UCSD-AML1 (cell line): ENCODE results near the gene CATSPERB.
"Not testable (repeated sequence)": the region's sequence is repeated elsewhere in the genome, so short reads cannot be mapped to it uniquely, and the experiment has no call there.

Experiments
- DNase-seq: peaks from one replicate; lab custom pipeline; 2025; ENCODE audit not compliant: unreplicated experiment; lab: John Stamatoyannopoulos, UW

CATSPERB gene

GRCh38 chr14:91677687-91678086, 54.2 kb downstream of the CATSPERB start:
- not testable (repeated sequence) for DNase-seq

- no peak for DNase-seq
Observed at GRCh38 chr14:91674911-91675310, 57.0 kb downstream of the CATSPERB start.

- no peak for DNase-seq
Observed at GRCh38 chr14:91669867-91670266, 62.0 kb downstream of the CATSPERB start.

- DNase-seq, result not testable (repeated sequence)
Observed at GRCh38 chr14:91667101-91667500, 64.8 kb downstream of the CATSPERB start.

- no peak for DNase-seq
Observed at GRCh38 chr14:91660790-91661189, 71.1 kb downstream of the CATSPERB start.

GRCh38 chr14:91654836-91655235, 77.0 kb downstream of the CATSPERB start:
- no peak for DNase-seq

GRCh38 chr14:91653451-91653850, 78.4 kb downstream of the CATSPERB start:
- DNase-seq, result no peak

- DNase-seq, result no peak
Observed at GRCh38 chr14:91649930-91650329, 82.0 kb downstream of the CATSPERB start.

- no peak for DNase-seq
Observed at GRCh38 chr14:91647856-91648255, 84.0 kb downstream of the CATSPERB start.

- no peak for DNase-seq
Observed at GRCh38 chr14:91636604-91637003, 95.3 kb downstream of the CATSPERB start.

GRCh38 chr14:91624757-91625156, 107.1 kb downstream of the CATSPERB start:
- DNase-seq, result no peak

- DNase-seq, result no peak
Observed at GRCh38 chr14:91614187-91614586, 117.7 kb downstream of the CATSPERB start.

- no peak for DNase-seq
Observed at GRCh38 chr14:91613459-91614112, 118.3 kb downstream of the CATSPERB start.

- no peak for DNase-seq
Observed at GRCh38 chr14:91611528-91611927, 120.4 kb downstream of the CATSPERB start.

GRCh38 chr14:91609161-91609560, 122.7 kb downstream of the CATSPERB start:
- no peak for DNase-seq

GRCh38 chr14:91607322-91608047, 124.4 kb downstream of the CATSPERB start:
- DNase-seq, result no peak

GRCh38 chr14:91606851-91607250, 125.0 kb downstream of the CATSPERB start:
- no peak for DNase-seq

- not testable (repeated sequence) for DNase-seq
Observed at GRCh38 chr14:91604611-91605010, 127.3 kb downstream of the CATSPERB start.

GRCh38 chr14:91599994-91600393, 131.9 kb downstream of the CATSPERB start:
- no peak for DNase-seq

GRCh38 chr14:91595736-91596135, 136.2 kb downstream of the CATSPERB start:
- no peak for DNase-seq

- not testable (repeated sequence) for DNase-seq
Observed at GRCh38 chr14:91593957-91594356, 137.9 kb downstream of the CATSPERB start.

GRCh38 chr14:91586410-91586809, 145.5 kb downstream of the CATSPERB start:
- no peak for DNase-seq

GRCh38 chr14:91585856-91586255, 146.0 kb downstream of the CATSPERB start:
- DNase-seq, result no peak
